Islet of Langerhans (tissue), 1 donor: ENCODE measurements around the gene CELSR3.

Experiments used
- FAIRE-seq: peaks from one replicate; lab custom pipeline; 2011; peaks lifted over from hg19 to GRCh38; lab: Jason Lieb, UNC

Gene CELSR3

DNA sequence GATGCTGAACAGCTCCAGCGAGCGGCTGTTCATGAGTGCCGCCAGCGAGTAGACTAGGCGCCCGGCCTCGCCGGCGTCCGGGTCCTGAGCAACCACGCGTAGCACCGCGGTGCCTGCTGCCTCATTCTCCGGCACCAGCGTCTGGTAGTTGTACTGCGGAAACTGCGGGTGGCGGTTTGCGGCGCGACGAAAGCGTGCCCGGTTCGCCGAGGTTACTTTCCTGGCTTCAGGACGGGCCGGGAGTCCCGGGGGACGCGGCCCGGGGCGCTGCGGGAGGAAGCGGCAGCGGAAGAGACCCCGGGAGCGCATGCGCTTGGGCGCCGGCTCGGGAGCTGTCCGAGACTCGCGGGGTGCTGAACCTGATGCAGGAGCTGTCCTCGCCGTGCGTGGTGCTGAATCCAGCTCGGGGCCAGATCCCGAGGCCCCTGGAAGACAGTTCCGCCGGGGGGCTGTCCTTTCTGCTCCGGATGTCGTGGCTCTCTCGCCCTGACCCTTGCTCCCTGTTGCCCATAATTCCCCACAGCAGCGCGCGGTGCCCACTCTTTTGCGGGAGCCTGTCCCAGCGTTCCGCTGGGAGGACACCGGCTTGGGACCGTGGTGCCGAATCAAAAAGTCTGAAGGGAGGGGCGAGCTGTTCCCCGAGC, 1.1 kb downstream of the CELSR3 start:
- FAIRE-seq = no peak

DNA sequence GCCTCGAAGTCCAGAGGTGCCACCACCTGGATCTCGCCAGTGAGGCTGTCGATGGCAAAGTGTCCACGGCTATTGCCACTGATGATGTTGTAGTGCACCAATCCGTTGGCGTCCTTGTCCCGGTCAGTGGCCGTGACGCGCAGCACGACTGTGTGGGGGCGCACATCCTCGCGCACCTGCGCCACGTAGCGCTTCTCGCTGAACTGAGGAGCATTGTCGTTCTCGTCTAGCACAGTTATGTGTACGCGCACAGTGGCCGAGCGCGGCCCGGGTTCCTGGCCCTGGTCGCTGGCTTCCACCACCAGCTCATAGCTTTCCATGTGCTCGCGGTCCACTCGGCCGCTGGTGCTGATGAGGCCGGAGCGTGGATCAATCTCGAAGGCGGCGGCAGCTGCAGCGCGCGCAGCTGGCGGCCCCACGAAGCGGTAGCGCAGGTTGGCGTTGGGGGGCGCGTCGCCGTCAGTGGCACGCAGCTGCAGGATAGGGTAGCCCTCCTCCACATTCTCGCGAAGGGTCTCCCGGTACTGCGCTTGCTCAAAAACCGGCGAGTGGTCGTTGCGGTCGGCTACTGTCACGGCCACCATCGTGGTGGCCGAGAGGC, 1.8 kb downstream of the CELSR3 start:
- no peak for FAIRE-seq

DNA sequence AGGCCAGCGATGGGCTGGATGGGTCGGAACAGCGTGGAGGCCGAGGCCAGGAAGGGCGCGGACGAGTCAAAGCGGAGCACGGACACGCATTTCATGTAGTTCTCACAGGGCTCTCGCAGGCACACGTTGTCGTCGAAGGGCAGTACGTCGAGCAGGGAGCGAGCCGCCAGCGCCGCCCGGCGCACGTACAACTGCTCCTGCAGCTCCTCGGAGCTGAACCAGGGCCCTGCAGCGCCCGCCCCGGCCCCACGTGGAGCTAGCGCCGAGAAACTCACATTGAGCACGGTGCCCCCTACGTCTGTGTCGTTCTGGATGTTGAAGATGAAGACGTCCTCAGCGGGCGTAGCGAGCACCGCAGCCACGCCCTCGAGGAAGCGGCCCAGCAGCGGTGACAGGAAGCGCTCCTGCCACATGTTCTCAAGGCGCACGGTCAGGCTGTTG, 5.8 kb downstream of the CELSR3 start:
- no peak for FAIRE-seq

DNA sequence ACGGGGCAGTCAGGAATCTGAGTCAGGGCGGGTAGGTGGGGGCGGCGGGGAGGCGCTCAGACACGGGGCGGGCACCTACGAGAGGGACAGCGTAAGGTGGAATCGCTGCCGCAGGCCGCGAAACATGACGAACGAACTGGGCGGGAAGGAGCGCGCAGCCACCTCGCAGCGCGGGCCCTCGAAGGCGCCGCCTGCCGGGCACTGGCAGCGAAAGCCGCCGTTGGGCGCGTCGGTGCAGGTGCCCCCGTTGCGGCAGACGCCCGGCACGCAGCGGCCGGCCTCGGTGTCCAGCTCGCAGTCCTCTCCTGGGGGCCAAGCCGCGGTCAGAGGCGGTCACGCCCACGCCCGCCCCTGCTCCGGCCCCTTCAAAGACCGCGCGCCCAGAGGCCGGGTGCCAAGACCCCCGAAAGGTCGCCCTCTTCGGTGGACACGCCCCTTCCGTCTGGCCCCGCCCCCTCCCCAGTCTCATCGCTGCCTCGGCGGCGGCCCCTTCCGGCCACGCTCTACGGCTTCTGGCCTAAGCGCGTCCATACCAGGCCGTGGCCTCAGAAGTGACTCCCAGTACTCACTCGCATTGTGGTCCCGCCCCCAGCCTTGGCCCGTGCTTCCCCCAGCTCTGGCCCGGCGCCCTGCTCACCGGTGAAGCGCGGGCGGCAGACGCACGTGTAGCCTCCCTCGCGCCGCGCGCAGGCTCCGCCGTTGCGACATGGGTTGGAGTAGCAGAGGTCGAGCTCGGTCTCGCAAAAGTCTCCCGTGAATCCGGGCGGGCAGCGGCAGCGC, 6.4 kb downstream of the CELSR3 start:
- no peak for FAIRE-seq

DNA sequence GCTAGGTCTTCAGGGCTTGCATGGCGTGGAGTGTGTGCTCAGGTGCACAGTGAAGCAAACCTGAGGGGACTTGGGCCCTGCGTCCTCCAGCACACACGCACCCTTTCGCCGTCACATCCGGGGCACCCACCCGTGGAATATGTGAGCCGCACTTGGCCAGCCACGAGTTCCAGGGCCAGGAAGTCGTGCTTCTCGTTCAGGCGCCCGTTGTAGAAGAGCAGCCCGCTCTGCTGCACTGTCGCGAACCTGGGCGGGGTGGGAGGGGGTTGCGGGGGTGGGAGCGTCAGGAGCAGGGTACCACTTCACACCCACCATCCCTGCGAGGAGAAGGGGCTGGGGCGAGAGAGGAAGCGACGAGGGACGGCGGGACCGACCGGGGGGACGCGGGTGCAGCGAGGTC, 7.1 kb downstream of the CELSR3 start:
- no peak for FAIRE-seq

DNA sequence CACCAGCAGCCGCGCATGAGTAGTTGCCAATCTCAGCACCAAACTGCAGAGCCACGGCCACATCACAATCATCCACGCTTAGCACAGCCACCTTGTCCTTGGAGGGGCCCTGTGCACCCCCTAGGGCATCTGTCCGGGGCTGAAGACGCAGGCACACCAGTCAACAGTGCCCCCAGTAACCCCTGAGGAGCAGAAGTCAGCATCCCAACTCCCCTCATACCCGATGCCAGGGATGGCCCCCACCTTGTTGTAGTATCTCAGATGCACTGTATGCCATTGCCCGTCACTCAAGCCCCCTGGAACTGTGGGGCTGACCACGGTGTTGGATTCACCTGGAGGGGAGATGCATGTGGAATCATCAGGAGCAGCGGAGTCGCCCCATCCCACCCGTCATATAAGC, 7.6 kb downstream of the CELSR3 start:
- FAIRE-seq = no peak

DNA sequence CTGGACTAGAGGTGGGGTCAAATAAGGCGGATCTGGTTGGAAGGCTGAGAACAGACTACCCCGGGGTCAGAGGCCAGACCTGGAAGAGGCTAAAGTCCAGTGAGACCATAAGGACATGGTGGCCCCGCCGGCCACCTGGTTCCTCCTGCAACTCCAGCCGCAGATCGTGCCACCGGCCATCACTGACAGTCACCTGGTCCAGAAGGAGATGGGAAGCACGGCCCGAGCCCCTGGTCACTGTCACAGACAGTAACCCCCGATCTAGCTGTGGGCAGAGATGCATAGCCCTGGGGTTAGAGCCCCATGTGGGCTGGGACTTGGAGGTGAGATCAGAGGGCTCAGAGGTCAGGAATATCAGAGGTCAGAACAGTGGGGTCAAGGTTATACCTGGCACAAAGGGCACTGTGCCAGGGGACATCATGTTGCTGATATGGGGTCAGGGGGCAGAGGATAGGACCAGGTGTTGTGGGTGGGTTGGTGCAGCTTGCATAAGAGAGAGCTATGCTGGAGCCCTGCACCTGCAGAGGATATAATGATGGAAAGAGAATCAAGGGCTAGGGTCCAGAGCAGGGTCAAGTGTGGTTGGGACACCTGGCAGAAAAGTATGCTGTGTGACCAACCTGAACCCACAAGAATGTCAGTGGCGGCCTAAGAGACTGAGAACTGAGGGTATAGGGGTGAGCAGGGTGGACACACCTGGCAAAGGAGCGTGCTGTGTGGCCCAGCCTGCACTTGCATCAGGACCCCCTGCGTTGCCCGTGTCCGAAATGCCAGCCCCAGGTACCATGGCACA, 9.6 kb downstream of the CELSR3 start:
- FAIRE-seq = no peak

DNA sequence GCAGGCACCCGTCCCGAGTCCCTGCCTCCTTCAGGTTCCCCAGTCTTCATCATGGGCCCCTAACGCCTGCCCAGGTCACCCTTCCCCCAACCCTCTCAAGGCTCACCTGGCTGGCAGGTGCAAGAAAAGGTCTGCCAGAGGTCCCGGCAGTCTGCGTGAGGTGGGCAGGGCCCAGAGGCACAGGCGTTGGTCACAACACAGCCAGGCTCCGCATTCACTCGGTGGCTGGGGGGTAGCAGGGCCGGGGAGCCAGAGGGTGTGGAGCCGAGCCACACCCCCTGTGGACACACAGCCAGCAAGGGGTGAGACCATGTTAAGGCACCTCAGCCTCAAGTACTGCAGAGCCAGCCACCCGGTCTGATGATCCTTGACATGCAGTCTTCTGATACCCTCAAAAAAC, 10.9 kb downstream of the CELSR3 start:
- no peak for FAIRE-seq

DNA sequence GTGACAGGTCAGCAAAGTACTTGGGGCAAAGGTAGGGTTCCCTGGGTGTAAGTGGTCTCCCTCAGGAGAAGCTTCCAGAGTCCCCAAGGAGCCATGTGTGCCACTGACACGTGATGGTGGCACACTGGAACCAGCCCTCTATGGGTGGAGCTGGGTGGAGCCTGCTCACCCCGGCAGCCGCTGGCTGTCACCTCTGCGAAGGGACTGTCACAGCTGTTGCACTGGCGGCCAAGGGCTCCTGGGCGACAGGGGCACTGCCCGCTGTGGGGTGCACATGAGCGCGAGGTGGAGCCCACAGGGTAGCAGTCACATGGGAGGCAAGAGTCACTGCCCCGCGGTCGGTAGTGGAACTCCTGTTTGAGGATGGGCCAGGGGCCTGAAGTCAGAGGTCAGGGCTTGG, 12.0 kb downstream of the CELSR3 start:
- no peak for FAIRE-seq

DNA sequence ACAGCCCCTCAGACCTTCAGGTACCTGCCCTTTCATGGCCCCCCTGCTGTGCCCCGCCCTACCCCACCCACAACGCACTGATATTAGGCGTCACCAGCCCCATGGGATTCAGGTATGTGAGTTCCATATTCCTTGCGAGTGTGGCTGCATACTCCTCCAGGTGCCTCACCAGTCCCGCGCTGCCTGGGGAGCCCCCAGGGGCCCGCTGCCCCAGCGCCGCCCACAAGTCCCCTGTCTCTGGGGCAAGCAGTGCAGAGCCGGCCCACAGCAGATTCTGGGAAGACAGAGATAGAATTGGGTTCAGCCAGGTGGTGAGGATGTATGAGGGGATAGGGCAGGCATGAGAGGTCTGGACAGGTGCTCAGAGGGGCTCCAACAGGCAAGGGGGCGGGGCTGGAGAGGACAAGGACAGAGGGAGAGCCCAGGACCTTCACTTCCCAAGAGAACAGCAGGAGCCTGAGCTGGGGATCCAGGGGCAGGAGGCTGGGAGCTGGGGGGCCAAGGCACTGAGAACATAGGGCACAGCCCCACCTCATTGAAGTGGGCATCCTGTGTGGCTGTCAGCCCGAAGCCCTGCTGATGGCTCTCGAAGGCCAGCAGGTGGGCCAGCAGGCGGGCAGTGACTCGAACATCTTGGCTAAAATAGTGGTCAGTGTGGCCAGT, 14.4 kb downstream of the CELSR3 start:
- no peak for FAIRE-seq

DNA sequence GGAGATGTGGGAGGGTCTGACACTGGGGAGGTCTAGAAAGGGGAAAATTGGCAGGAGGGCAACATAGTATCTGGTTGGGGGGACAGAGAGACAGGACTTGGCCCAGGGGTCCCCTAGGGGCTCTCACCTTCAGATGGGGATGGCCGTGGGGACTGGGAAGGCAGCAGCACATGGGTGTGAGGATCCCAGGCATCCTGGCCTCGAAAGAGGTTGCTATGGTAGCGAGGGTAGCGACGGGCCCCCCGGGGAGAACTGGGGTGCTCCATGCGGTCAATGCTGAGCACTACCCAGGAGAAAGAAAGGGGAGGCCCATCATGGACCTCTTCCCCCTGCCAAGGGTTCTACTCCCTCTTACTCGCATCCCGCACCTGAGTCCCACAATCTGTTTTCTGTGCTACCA, 15.0 kb downstream of the CELSR3 start:
- FAIRE-seq = no peak

DNA sequence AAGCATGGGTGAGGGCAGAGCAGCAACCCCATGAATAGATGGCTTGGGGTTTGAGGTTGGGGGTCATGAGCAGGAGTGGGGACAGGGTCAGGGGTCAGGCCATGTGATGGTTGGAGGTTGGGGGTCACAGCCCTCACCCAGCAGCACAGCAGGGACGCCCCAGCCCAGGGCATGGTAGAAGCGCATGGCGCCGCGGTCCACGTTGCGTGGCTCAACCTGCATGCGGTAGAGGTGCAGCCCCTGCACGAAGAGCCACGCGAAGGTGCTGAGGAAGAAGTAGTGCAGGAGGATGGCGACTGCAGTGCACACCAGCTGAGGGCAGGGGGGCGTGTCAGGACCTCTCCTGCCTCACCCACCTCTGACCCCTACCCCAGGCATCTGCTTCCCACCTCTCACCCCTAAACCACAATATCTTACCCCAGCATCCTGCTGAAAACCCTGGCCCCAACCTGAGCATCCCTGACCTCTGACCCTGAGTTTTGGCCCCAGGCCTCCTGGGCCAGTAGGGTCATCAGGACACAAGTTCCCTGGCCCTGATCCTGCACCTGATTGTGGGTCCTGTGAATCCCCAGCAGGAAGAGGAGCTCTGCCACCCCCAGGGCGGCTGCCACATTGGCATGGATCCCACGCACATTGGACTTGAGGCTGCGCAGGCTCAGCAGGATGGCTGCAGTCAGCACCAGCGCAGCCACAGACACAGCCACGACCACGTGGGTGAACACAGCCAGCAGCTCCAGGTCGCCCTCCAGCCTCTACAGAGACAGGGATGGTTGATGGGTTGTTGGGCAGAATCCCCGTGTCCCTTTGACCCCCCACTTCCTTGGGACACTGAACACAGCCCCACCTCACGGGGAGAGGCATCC, 17.6 kb downstream of the CELSR3 start:
- no peak for FAIRE-seq

DNA sequence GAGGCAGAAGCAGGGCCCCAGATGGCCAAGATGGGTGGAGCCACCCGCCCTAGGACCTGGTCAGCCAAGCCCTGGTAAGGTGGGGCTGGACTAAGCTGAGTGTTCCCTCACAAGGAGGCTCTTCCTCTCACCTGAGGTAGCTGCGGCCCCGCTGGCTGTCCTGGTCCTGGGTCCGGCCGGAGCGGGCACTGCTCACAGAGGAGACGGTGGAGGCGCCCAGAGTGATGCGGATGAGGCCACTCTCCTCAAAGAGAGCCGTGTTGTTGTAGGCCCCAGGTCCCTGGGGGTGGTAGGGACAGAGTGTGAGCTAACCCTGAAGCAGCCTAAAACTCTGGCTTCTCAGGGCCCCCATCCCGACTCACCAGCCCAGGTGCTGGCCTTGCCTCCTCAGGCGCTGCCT, 20.1 kb downstream of the CELSR3 start:
- no peak for FAIRE-seq

DNA sequence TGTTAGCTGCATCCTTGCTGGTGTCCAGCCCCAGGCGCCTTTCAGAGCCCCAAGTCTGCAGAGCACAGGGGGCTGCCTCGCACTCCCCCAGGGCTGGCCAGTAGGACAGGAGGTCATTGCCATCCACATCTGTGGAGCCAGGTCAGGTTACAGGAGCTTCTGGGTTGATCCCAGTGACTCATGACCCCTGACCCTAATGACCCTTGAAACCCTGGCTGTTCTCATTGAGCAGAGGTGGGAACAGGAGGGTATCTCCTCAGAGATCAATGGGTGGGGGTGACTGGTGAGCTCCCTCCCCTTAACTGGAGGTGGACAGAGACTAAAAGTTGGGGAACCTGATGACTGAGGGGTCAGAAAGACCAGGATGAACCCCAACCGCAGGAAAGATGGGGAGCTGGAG, 21.3 kb downstream of the CELSR3 start:
- FAIRE-seq = no peak

DNA sequence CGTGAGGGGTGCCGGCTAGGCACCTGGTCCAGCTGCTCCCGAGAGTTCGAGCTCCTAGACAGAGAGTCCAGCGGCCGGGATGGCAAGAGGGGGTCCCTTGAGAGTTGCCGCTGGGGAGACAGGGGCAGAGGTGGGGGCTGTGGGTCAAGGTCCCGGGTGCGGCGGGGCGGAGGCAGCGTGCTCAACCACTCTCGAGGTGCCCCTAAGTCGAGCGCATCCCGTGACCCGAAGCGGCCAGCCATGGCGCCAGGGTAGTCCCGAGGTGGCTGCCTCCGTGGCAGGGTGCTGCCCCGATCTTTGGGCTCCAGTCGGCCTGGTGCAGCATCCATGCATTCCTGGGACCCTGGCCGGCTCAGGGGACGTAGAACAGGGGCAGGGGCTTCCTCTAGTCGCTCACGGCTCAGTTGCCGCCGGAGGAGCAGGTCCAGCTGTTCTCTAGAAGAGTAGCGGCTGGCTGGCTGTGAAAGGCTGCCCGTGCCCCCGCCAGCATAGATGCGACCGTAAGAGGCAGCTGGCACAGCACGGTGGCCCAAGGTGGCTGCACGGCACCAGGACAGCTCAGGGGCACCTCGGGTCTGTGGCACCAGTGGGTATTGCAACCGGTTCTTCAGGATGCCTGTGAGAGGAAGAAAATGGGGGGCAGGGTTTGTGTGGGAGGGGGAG, 22.6 kb downstream of the CELSR3 start:
- FAIRE-seq = no peak

DNA sequence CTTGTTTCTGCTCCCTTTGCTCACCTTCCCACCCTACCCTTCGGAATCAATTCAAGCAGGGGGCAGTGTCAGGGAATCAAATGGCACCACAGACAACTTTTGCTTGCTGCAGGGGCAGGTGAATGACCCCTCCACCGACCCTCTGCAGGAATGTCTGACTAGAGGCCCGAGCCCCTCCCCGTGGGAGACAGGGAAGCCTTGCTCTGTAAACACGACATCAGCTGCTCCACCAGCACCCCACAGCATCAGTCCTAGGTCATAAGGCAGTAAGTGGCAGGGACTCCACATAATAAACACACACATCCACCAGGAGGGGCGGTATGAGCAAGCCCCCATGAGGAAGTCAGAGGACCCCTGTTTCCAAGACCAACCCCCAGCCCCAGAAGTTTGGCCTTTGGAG, 25.4 kb downstream of the CELSR3 start:
- FAIRE-seq = no peak

DNA sequence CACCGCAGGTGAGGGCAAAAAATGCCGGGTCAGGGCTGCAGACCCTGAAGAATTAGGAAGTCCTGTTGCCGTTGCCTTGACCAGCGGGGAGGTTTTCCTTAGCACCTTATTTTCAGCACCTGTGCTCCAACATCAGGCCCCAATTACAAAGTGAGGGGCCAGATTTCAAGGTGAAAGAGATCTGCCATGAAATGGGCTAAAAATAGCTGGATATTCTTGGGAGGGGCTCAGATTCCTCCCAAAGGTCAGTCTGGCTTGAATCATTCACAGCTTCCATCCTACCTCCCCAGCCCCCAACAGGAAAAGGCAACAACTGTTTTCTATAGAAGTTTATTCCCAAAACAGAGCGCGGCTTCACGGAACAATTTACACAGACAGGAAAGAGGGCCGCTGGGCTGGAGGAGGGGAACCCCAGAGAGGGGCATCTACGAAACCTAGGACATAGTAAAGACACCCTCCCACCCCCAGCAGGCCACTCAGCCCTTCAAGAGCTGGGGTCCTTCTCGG, 26.5 kb downstream of the CELSR3 start:
- no peak for FAIRE-seq

DNA sequence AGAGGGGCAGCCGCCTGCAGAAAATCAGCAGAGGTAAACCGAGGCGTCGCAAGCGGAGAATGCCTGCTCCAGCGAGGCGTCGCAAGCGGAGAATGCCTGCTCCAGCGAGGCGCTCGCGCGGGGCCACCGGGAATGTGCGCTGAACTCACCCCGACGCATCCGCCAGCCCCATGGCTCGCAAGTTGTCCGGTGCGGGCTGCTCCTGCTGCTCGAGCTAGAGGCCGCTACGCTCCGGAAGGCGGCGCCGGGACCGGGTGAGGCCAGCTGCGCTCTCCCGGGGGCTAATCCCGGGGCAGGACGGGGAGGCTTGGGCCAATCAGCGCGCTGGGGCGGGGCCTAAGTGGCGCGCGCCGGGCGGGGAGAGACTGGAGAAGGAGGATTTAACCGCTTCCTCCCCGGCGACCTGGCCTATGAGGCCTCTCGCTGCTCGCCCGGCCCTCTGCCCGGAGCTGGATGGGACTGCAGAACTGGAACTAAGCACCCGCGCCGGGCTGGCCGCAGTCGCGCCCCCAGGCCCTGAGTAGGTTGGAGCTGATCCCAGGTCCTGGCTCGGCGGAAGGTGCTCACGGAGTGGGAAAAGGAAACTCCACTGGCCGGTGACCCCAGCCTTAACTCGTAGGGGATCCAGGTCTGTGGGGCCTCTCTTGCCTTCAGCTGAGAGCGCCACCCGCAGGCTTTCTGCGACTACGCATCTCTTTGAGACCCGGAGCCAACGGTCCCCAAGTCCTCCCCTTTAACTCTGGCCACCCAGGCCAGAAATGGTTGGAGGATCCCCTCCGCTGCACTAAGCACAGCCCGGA, 27.3 kb downstream of the CELSR3 start, which contains the start of gene SLC26A6:
SLC26A6 (minus strand) TSS at position 240 of the 800 bp plus-strand sequence; CDS start at position 172, 68 bp downstream.
- FAIRE-seq = no peak

DNA sequence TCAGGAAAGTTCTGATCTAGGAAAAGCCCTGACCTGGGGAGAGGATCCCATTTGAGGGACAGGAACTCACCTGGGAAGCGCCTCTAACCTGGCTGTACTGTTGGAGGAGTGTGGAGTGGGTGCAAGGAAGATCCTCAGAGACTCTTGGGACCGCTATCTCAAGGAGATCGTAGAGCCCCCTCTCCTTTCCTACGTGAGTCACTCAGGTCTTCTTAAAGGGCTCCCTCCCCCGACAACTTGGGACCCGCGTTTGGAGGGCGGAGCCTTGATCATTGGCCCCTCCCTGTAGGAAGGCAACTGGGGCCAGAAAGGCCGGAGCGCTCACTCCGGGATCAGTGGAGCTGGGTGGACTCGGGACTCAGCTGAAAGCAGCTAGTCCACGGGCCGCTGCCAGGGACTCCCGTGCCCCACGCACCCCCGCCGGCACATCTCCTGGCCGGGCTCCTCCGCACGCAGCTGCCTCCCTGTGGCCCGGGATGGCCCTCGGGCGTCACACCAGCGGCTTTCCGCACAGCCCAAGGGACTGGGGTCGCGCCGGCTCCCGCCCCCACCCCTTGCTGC, 27.9 kb downstream of the CELSR3 start:
- no peak for FAIRE-seq
